Measurements from ENCODE around the gene PPP4R3A. TPM values are rescaled to one million over a fixed set of nuclear protein-coding genes. Genes with fewer than 3 reads are reported as not detected.

Gene PPP4R3A
- total and polyA plus RNA-seq, 2 of the 4 experiments (the other 2 are of a cell fraction): 28.2 to 28.9 TPM

DNA sequence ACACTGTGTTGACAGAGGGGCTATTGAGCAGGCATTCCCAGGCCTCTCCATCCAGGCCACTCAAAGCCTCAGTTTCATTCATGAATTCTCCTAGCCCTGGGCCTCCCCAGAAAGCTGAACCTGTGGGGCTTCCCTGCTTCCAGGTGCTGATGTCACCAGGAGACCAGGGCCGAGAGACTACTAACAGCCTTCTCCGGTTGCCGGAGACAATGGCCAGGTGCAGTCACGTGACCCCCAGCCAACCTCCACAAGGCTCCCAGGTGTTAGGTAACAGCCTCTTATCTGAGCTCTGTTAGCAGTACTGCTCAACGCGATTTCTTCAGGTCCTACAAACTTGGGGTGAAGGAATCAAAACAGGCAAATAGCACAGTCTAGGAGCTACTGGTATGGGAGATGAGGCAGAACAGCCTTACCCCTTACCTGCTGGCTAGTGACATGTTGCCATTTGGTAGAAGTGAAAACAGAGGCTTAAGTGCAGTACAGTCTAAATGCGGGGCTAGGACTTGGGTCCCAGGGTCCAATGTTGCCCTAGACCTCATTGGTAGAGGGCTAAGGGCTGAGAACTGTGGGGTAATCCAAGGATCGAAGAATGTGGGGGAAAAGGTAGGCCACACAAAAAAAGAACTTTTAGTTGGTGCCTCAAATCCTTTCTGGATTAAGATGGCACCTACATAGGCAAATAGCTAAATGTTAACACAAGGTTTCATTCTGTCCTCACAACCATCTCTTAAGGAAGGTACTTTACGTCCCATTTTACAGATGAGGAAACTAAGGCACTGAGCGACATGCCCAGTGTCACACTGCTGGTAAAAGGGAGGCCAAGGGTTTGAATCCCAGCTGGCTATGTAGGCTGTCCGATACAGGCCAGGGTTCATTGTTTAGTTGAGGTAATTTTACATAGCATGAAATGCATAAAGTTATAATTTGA lies 96.3 kb downstream of the PPP4R3A start:
- Histone ChIP-seq H3K9me3 (ENCODE audit: control insufficient read depth, insufficient read depth, low read length) (no peaks in the 10 kb centered on the region), H2BK15ac (ENCODE audit: low read depth, low read length) (no peak overlapping the region), H2AK5ac (ENCODE audit: low read depth, low read length) (no peak overlapping the region), H3K9me1 (ENCODE audit: insufficient read depth, low read length) (no peaks in the 10 kb centered on the region), H2BK20ac (ENCODE audit: low read depth, low read length) (no peak overlapping the region), H4K91ac (ENCODE audit: insufficient read depth, low read depth, low read length) (no peak overlapping the region), H3K4me2 (ENCODE audit: low read depth, low read length) (no peak overlapping the region), H4K20me1 (ENCODE audit: insufficient read depth, low read length) (no peaks in the 10 kb centered on the region), H3K4me1 (ENCODE audit: control insufficient read depth, insufficient read depth, low read length) (no peaks in the 10 kb centered on the region), H3K36me3 (ENCODE audit: control insufficient read depth, insufficient read depth, low read length) (no peaks in the 10 kb centered on the region), H3K56ac (ENCODE audit: extremely low read depth, insufficient read depth, low read length) (no peak overlapping the region), H3K23ac (ENCODE audit: low read depth, low read length) (no peak overlapping the region), H4K8ac (ENCODE audit: low read depth in 2 of 2, low read length in 2 of 2) (no peak overlapping the region), H3K79me1 (ENCODE audit: low read depth in 1 of 2, low read length in 2 of 2) (no peaks in the 10 kb centered on the region), H3K9ac (ENCODE audit: low read depth, low read length) (no peak overlapping the region), H3K4ac (ENCODE audit: low read depth, low read length) (no peak overlapping the region), H2BK120ac (ENCODE audit: low read depth, low read length) (no peak overlapping the region), H4K5ac (ENCODE audit: low read depth, low read length) (no peak overlapping the region), H2AK9ac (replicated peaks; ENCODE audit: low read depth, low read length, poor library complexity) (no peak overlapping the region), H2BK5ac (ENCODE audit: low read depth, low read length, poor library complexity, severe bottlenecking) (no peak overlapping the region), H2AFZ (replicated peaks; ENCODE audit: low read length, poor library complexity) (no peak overlapping the region), H3K18ac (ENCODE audit: low read depth, low read length) (no peak overlapping the region), H3K27ac (ENCODE audit: insufficient read depth, low read length) (no peak overlapping the region), H3K14ac (replicated peaks; ENCODE audit: low read depth, low read length) (no peak overlapping the region), H3K4me3 (ENCODE audit: insufficient read depth, low read depth, low read length) (no peak overlapping the region), H3K27me3 (ENCODE audit: control insufficient read depth, insufficient read depth, low read length) (peaks cover 46% of the 10 kb centered on the region)
- dilution Hi-C loops (cut with HindIII; ENCODE audit: low sequenced_read_pairs, unreplicated experiment) (no loop called here), intact Hi-C loops (cut with micrococcal nuclease) (no loop called here), in situ Hi-C loops (cut with MboI; ENCODE audit: low sequenced_read_pairs) (no loop called here)
- DNase-seq (no peak), ATAC-seq (ENCODE audit: low read depth) (no peak)
- 80% methylated on average over 1 of the region's 11 CpGs; no CpG with 5 or more reads in 1 of the 2 experiments for WGBS, 2 experiments (ENCODE audit: extremely low coverage in 2 of 2, insufficient read length in 1 of 2)
- TF ChIP-seq, protein P1, sequence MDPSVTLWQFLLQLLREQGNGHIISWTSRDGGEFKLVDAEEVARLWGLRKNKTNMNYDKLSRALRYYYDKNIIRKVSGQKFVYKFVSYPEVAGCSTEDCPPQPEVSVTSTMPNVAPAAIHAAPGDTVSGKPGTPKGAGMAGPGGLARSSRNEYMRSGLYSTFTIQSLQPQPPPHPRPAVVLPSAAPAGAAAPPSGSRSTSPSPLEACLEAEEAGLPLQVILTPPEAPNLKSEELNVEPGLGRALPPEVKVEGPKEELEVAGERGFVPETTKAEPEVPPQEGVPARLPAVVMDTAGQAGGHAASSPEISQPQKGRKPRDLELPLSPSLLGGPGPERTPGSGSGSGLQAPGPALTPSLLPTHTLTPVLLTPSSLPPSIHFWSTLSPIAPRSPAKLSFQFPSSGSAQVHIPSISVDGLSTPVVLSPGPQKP (IDR thresholded peaks at IDR 0.05; ENCODE audit: borderline replicate concordance, low read depth, low read length): no peak
- TF ChIP-seq RFX5 (IDR thresholded peaks at IDR 0.05; ENCODE audit: low read depth, low read length) (no peak), MAFK (IDR thresholded peaks at IDR 0.05; ENCODE audit: low read depth, low read length) (no peak), MAZ (IDR thresholded peaks at IDR 0.05; ENCODE audit: borderline replicate concordance, low read depth, low read length) (no peak)
- TF ChIP-seq, protein P2, sequence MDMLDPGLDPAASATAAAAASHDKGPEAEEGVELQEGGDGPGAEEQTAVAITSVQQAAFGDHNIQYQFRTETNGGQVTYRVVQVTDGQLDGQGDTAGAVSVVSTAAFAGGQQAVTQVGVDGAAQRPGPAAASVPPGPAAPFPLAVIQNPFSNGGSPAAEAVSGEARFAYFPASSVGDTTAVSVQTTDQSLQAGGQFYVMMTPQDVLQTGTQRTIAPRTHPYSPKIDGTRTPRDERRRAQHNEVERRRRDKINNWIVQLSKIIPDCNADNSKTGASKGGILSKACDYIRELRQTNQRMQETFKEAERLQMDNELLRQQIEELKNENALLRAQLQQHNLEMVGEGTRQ (IDR thresholded peaks at IDR 0.05; ENCODE audit: low read depth, low read length): no peak
- TF ChIP-seq, protein P3, sequence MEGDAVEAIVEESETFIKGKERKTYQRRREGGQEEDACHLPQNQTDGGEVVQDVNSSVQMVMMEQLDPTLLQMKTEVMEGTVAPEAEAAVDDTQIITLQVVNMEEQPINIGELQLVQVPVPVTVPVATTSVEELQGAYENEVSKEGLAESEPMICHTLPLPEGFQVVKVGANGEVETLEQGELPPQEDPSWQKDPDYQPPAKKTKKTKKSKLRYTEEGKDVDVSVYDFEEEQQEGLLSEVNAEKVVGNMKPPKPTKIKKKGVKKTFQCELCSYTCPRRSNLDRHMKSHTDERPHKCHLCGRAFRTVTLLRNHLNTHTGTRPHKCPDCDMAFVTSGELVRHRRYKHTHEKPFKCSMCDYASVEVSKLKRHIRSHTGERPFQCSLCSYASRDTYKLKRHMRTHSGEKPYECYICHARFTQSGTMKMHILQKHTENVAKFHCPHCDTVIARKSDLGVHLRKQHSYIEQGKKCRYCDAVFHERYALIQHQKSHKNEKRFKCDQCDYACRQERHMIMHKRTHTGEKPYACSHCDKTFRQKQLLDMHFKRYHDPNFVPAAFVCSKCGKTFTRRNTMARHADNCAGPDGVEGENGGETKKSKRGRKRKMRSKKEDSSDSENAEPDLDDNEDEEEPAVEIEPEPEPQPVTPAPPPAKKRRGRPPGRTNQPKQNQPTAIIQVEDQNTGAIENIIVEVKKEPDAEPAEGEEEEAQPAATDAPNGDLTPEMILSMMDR (conservative IDR thresholded peaks at IDR 0.05; ENCODE audit: low read depth, low read length): no peak
- ChIA-PET POLR2A (ENCODE audit: unreplicated experiment) (no interaction called here), CTCF (no interaction called here)
- BruUV-seq (replicated peaks): no TSS peak

Measured in IMR-90 (cell line).